Testis (tissue), 2 donors: ENCODE results near the gene PRIM1.

ENCODE experiments used
- POLR2A ChIP-seq: fragments of 450-650 bp; IDR thresholded peaks from one replicate; pipeline ENCODE4 v1.6.1; 2017; ENCODE audit warnings: antibody characterized with exemption, mild to moderate bottlenecking, moderate library complexity
- TF ChIP-seq, protein P1 (sequence below), 3 experiments: fragments of 450-650 bp in 2 of 3; fragments of 200-600 bp in 1 of 3; sonication (generic) in 1 of 3; IDR thresholded peaks; one replicate each; pipeline ENCODE4 v1.5.1; 2016 to 2019; ENCODE audit warnings: antibody characterized with exemption in 3 of 3, mild to moderate bottlenecking in 2 of 3, moderate library complexity in 1 of 3

DNA sequence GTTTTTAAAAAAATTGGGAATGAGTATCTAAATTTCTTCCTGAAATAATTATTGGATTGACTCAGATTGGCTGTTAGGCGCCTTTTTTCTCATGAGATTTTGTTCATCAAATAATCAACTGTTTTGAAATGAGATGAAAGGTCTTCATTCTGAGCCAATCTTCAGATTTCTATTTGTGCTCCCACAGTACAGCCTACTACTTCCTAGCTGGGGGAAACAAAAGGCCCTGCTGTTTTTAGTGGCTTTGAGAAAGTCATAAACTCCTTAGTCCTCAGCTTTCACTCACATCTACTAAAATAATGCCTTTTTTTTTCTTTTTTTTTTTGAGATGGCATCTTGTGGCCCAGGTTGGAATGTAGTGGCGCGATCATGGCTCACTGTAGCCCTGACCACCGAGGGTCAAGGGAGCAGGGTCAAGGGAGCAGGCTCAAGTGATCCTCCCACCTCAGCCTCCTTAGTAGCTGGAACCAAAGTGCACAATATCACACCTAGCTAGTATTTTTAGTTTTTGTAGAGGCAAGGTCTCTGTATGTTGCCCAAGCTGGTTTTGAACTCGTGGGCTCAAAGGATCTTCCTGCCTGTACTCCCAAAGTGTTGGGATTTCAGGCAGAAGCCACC is 42.3 kb downstream of the PRIM1 start:
- TF ChIP-seq, protein P1, sequence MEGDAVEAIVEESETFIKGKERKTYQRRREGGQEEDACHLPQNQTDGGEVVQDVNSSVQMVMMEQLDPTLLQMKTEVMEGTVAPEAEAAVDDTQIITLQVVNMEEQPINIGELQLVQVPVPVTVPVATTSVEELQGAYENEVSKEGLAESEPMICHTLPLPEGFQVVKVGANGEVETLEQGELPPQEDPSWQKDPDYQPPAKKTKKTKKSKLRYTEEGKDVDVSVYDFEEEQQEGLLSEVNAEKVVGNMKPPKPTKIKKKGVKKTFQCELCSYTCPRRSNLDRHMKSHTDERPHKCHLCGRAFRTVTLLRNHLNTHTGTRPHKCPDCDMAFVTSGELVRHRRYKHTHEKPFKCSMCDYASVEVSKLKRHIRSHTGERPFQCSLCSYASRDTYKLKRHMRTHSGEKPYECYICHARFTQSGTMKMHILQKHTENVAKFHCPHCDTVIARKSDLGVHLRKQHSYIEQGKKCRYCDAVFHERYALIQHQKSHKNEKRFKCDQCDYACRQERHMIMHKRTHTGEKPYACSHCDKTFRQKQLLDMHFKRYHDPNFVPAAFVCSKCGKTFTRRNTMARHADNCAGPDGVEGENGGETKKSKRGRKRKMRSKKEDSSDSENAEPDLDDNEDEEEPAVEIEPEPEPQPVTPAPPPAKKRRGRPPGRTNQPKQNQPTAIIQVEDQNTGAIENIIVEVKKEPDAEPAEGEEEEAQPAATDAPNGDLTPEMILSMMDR (IDR thresholded peaks at IDR 0.05): no peak
- TF ChIP-seq POLR2A: no peak
